T-cell (primary cell): Measurements from ENCODE around the gene MAP2K6. TPM values are rescaled to one million over a fixed set of nuclear protein-coding genes. Genes with fewer than 3 reads are reported as not detected.

Experiments
- ATAC-seq, 4 experiments: fragments of 200-7000 bp in 3 of 4; fragments of 150-1000 bp in 1 of 4; cut with Tn5 transposase; replicated peaks in 1 of 4; 1 replicate in 3 of 4; 2 replicates in 1 of 4; pipeline ENCODE4 v1.10.0; 2021; ENCODE audit warnings: moderate library complexity in 3 of 4, mild to moderate bottlenecking in 2 of 4, moderate number of reproducible peaks in 1 of 4
- CTCF ChIA-PET, 2 donors: fragments of 300-600 bp; sonication (Branson Sonifier 250); formaldehyde crosslinking; loops; one replicate each; lab custom pipeline; 2022; ENCODE audit warnings: antibody characterized with exemption in 2 of 2; lab: Charles Lee
- POLR2A ChIA-PET, 2 donors: fragments of 300-600 bp; sonication (Branson Sonifier 250); formaldehyde crosslinking; loops; one replicate each; lab custom pipeline; 2022; ENCODE audit warnings: antibody characterized with exemption in 2 of 2; lab: Charles Lee
- DNase-seq, 35 experiments: peaks; one replicate each; pipeline versions ENCODE4 v3.0.0 to v3.0.0-alpha.2; 2013 to 2023
- H3K27ac ChIP-seq: one replicate; pipeline ENCODE4 v1.5.1; 2013; ENCODE audit warnings: low read length
- H3K27me3 ChIP-seq, 2 experiments: replicated peaks in 1 of 2; 1 replicate in 1 of 2; 2 replicates in 1 of 2; pipeline versions ENCODE4 v1.6.1 to v1.7.0; 2013; ENCODE audit warnings: low read length in 1 of 2, mixed read lengths in 1 of 2; ENCODE audit not compliant: control insufficient read depth in 2 of 2, insufficient read depth in 2 of 2; ENCODE audit errors: extremely low read depth in 1 of 2
- H3K36me3 ChIP-seq, 2 donors: 1 replicate in 1 of 2; 2 replicates in 1 of 2; pipeline versions ENCODE4 v1.6.1 to v1.7.0; 2013; ENCODE audit warnings: low read length in 1 of 2; ENCODE audit not compliant: control insufficient read depth in 2 of 2, insufficient read depth in 1 of 2; ENCODE audit errors: extremely low read depth in 1 of 2
- H3K4me1 ChIP-seq, 2 experiments: 1 replicate in 1 of 2; 2 replicates in 1 of 2; pipeline versions ENCODE4 v1.6.1 to v1.7.0; 2013; ENCODE audit warnings: low read length in 2 of 2, mixed read lengths in 1 of 2; ENCODE audit not compliant: insufficient read depth in 2 of 2, control insufficient read depth in 1 of 2; ENCODE audit errors: extremely low read depth in 1 of 2
- H3K4me3 ChIP-seq, 2 donors: 1 replicate in 1 of 2; 2 replicates in 1 of 2; pipeline versions ENCODE4 v1.5.1 to v1.7.0; 2013; ENCODE audit warnings: mild to moderate bottlenecking in 2 of 2, low read length in 1 of 2, moderate library complexity in 1 of 2; ENCODE audit not compliant: control insufficient read depth in 1 of 2; ENCODE audit errors: extremely low read depth in 1 of 2
- H3K9me3 ChIP-seq: 2 replicates; pipeline ENCODE4 v1.7.0; 2013
- H3K27ac Mint-ChIP-seq, 2 donors: one replicate each; pipeline ENCODE4 v1.8.0; 2020 to 2021; ENCODE audit warnings: mild to moderate bottlenecking in 2 of 2, mixed read lengths in 2 of 2
- H3K27me3 Mint-ChIP-seq, 2 donors: one replicate each; pipeline ENCODE4 v1.8.0; 2021 to 2022; ENCODE audit warnings: mixed read lengths in 2 of 2
- H3K36me3 Mint-ChIP-seq: one replicate; pipeline ENCODE4 v1.8.0; 2021; ENCODE audit warnings: mixed read lengths
- H3K4me1 Mint-ChIP-seq, 3 donors: one replicate each; pipeline ENCODE4 v1.8.0; 2020 to 2022; ENCODE audit warnings: mixed read lengths in 3 of 3, mild to moderate bottlenecking in 1 of 3
- H3K4me3 Mint-ChIP-seq, 3 donors: one replicate each; pipeline ENCODE4 v1.8.0; 2020 to 2022; ENCODE audit warnings: mild to moderate bottlenecking in 3 of 3, mixed read lengths in 3 of 3, moderate library complexity in 3 of 3
- H3K9me3 Mint-ChIP-seq, 3 donors: one replicate each; pipeline ENCODE4 v1.8.0; 2020 to 2022; ENCODE audit warnings: mixed read lengths in 3 of 3
- WGBS: methylation state at CpG from one replicate; pipeline ENCODE4 v1.1.5; 2013; ENCODE audit warnings: missing lambda C conversion rate; ENCODE audit not compliant: insufficient coverage; 5-methylcytosine and 5-hydroxymethylcytosine counted together
- total RNA-seq, 35 experiments: library from RNA in 6 of 35; stranded (reverse) in 6 of 35; fragments of 120-200 nt in 1 of 35; gene quantifications; one replicate each; pipeline versions ENCODE4 v1.2.1 to v1.2.4 and lab custom pipeline; 2013 to 2026

MAP2K6 gene
- total RNA-seq, 5 donors from 2014 or later (not counting 1 experiment from before 2014, with no cell fraction given), result 10.4 to 25.1 (median 11.5) TPM

DNA sequence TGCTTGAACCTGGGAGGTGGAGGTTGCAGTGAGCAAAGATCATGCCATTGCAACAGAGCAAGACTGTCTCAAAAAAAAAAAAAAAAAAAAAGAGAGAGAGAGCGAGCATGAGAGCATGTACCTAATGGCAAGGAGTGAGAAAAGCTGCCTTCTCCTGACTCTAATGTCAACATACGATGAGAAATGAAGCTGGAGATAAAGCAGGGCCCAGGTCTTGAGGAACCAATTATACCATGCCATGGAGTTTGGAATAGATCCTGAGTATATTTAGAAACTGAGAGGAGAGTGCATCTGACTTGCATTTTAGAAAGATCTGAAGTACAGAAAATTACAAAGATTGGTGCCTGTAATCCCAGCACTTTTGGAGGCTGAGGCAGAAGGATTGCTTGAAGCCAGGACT lies 3.8 kb upstream of the MAP2K6 start:
- no peaks in the 10 kb centered on the region for H3K36me3 ChIP-seq
- POLR2A ChIA-PET, result no interaction called here
- ATAC-seq (no peak), DNase-seq (no peak)
- CTCF ChIA-PET, result interaction anchor here in 1 of 2 donors (1.1 kb wide), 1 partner anchor 15 kb away, joined by 3 read pairs; no protein-coding TSS in a partner anchor
- no peak overlapping the region for H3K27ac Mint-ChIP-seq
- H3K4me3 Mint-ChIP-seq, result no peak overlapping the region
- no peaks in the 10 kb centered on the region for H3K9me3 Mint-ChIP-seq
- WGBS, result no CpG with 5 or more reads among the region's 2 CpGs
- H3K4me1 ChIP-seq, result peaks cover 4 to 6% of the 10 kb centered on the region in 2 experiments
- no peaks in the 10 kb centered on the region for H3K36me3 Mint-ChIP-seq
- no peaks in the 10 kb centered on the region for H3K4me1 Mint-ChIP-seq
- H3K9me3 ChIP-seq, result no peaks in the 10 kb centered on the region
- peaks cover 0 to 2% of the 10 kb centered on the region in 2 experiments for H3K27me3 ChIP-seq
- no peak overlapping the region for H3K4me3 ChIP-seq
- H3K27ac ChIP-seq, result no peak overlapping the region
- H3K27me3 Mint-ChIP-seq, result no peaks in the 10 kb centered on the region

DNA sequence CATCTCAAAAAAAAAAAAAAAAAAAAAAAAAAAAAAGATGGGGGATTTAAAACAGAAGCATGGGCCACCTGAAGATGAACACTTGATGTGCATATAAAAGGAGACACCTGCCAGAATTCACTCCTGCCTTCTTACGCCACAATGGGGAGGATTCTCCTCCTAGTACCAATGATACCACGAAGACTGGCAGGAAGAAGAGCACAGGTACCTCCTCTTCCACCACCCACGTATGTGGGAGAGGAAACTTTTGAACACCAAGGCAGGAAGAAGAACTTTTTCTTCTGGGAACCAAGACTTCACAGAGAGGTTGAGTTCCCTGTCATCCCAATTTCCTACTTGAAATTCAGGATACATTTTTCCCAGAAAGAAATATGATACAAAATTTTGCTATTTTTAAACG lies 2.7 kb upstream of the MAP2K6 start:
- Mint-ChIP-seq H3K27ac (no peak overlapping the region), H3K4me1 (no peaks in the 10 kb centered on the region), H3K36me3 (no peaks in the 10 kb centered on the region), H3K9me3 (no peaks in the 10 kb centered on the region), H3K27me3 (no peaks in the 10 kb centered on the region), H3K4me3 (no peak overlapping the region)
- Histone ChIP-seq H3K36me3 (no peaks in the 10 kb centered on the region), H3K4me3 (no peak overlapping the region), H3K27ac (no peak overlapping the region), H3K27me3 (peaks cover 0 to 2% of the 10 kb centered on the region in 2 experiments), H3K9me3 (no peaks in the 10 kb centered on the region), H3K4me1 (peaks cover 7 to 13% of the 10 kb centered on the region in 2 experiments)
- ChIA-PET POLR2A (no interaction called here), CTCF (interaction anchor here in 1 of 2 donors (1.1 kb wide), 1 partner anchor 16 kb away, joined by 3 read pairs; no protein-coding TSS in a partner anchor)
- no CpG with 5 or more reads among the region's 4 CpGs for WGBS
- ATAC-seq (no peak), DNase-seq (no peak)

DNA sequence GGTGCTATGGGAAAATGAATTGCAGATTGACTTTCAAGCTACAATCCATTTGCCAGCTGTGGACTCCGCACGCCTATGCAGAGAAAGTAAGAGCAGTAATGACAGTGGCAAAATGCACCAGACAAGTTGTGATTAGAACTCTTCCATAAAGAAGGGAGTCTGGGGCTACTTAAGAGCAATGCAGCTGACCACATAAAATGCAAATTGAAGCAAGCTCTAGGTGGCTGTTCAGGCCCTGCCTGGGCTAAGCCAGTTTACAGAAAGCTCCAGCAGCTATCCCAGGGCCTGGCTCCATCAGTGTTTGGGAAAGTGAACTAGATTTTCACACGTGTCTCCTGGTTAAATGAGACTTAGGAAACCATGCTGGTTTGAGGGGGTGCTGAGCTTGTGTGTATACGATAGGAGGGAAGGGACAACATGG lies 2.2 kb upstream of the MAP2K6 start:
- no peaks in the 10 kb centered on the region for H3K36me3 ChIP-seq
- DNase-seq, result no peak
- Mint-ChIP-seq H3K27ac (no peak overlapping the region), H3K27me3 (no peaks in the 10 kb centered on the region), H3K4me1 (no peaks in the 10 kb centered on the region), H3K36me3 (no peaks in the 10 kb centered on the region), H3K9me3 (no peaks in the 10 kb centered on the region), H3K4me3 (no peak overlapping the region)
- ATAC-seq, result no peak
- no peak overlapping the region for H3K27ac ChIP-seq
- ChIA-PET POLR2A (no interaction called here), CTCF (no interaction called here)
- no peak overlapping the region for H3K4me3 ChIP-seq
- H3K27me3 ChIP-seq, result peaks cover 0 to 2% of the 10 kb centered on the region in 2 experiments
- H3K4me1 ChIP-seq, result peaks cover 11 to 18% of the 10 kb centered on the region in 2 experiments
- H3K9me3 ChIP-seq, result no peaks in the 10 kb centered on the region
- WGBS, result 94% methylated on average over 3 of the region's 4 CpGs

DNA sequence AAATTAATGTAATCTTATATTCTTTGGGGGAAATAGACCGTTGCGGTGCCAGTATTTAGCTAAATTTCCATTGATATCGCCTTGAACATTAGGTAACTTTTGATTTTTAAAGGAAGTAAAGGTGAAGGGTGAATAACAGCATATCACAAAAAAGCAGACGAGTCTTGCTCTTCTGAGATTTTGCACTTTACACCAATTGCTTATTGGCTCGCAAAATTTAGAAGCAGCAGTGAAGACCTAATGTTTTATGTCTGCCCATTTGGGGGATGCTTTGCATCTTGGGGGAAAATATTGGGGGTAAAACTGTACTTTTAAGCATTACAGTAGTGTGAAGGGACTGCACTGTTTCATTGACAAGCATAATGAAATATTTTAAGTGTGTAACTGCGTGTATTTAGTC lies 934 bp downstream of the MAP2K6 start:
- H3K27ac ChIP-seq, result peak overlapping the region; percentile 32
- CTCF ChIA-PET, result interaction anchor here in 1 of 2 donors (1.5 to 2.2 kb wide), 3 partner anchors 21 to 107 kb away, joined by 7 to 15 read pairs (median 7); partner anchors contain the start of gene ABCA5

DNA sequence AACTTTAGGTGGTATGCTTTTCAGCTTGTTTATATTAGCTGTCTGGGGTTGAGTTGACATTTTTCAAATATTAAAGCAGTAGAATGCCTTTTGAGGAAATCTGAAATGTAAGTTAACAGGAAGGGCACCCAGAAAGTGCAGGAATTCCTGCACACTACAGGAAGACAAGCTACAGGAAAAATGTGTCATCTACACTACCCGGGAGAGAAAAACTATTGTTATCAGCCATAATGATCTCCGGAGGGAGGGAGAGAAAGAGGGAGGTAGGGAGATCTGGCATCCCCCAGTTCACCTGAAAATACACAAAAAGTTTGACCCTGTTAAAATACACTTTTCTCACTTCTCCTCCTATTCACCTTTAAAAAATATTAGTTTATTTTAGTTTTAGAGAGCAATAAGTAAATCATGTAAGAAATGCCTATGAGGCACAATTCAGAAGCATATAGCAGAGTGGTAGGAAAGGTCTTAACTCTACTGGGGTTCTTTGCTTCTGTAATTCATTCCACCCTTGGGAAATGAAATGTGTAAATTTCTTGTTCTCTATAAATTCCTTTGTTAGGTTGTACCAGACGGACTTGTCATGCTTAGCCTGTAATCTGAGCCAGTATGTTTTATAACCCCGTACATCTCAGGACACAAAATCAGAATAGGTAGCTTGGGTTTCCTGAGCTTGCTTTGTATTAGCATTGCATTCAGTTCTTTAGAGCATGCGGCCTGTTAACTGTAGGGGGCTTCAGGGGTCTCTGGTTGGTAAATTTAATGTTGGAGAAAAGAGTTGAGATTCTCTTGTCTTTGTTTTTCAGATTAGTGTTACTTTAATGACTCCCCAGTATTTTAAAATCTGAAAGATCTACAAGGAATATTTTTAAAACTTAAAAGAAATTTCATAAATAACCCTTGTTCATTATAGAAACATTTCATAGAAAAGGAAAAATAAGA lies 3.3 kb downstream of the MAP2K6 start:
- CTCF ChIA-PET, result interaction anchor here in 1 of 2 donors (0.6 kb wide), 1 partner anchor 78 kb away, joined by 5 read pairs; no protein-coding TSS in a partner anchor
- peaks cover 14 to 19% of the 10 kb centered on the region in 2 experiments for H3K4me1 ChIP-seq
- H3K36me3 ChIP-seq, result no peaks in the 10 kb centered on the region
- no peaks in the 10 kb centered on the region for H3K9me3 ChIP-seq
- Mint-ChIP-seq H3K4me3 (no peak overlapping the region), H3K36me3 (peaks cover 5% of the 10 kb centered on the region), H3K27me3 (no peaks in the 10 kb centered on the region), H3K9me3 (no peaks in the 10 kb centered on the region), H3K4me1 (peaks cover 9 to 23% (median 23%) of the 10 kb centered on the region in 3 donors), H3K27ac (peak overlapping the region in 1 of 2 donors; percentile 49)
- DNase-seq (no peak), ATAC-seq (no peak)
- POLR2A ChIA-PET, result no interaction called here
- H3K27me3 ChIP-seq, result no peaks in the 10 kb centered on the region
- no peak overlapping the region for H3K27ac ChIP-seq
- no CpG with 5 or more reads among the region's 5 CpGs for WGBS
- H3K4me3 ChIP-seq, result no peak overlapping the region

More for the DNA sequence above, 934 bp downstream of the MAP2K6 start:
- H3K9me3 Mint-ChIP-seq, result no peaks in the 10 kb centered on the region
- 0% methylated on average over 3 of the region's 6 CpGs for WGBS
- H3K4me3 Mint-ChIP-seq, result no peak overlapping the region
- DNase-seq (no peak), ATAC-seq (no peak)
- POLR2A ChIA-PET, result interaction anchor here in 1 of 2 donors (0.6 kb wide), 1 partner anchor 11 kb away, joined by 3 read pairs; no protein-coding TSS in a partner anchor
- peaks cover 1% of the 10 kb centered on the region for H3K36me3 Mint-ChIP-seq
- no peaks in the 10 kb centered on the region for H3K27me3 Mint-ChIP-seq
- peak overlapping the region; percentile 62 to 64 for H3K4me3 ChIP-seq
- peaks cover under 1 to 10% (median 8%) of the 10 kb centered on the region in 3 donors for H3K4me1 Mint-ChIP-seq
- H3K27ac Mint-ChIP-seq, result no peak overlapping the region
- no peaks in the 10 kb centered on the region for H3K27me3 ChIP-seq
- peaks cover 11 to 19% of the 10 kb centered on the region in 2 experiments for H3K4me1 ChIP-seq
- H3K9me3 ChIP-seq, result no peaks in the 10 kb centered on the region
- no peaks in the 10 kb centered on the region for H3K36me3 ChIP-seq

DNA sequence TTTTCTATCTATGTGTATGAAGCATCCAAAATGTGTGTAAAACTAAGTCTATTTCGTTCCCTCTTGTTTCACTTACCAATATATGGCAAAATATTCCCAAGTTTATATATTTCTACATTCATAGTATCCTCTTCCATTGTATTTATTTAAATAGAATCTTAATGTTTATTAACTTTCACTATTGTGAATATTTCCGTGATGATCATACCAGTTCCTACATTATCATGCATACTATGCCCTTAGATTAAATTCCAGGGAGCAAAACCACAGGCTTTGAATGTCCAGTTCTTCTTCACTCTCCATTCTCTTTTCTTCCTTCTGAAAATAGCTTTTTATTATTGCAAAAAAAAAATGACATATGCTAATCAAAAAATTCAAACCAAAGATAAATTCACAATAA lies 4.0 kb downstream of the MAP2K6 start:
- no peaks in the 10 kb centered on the region for H3K27me3 ChIP-seq
- DNase-seq, result no peak
- CTCF ChIA-PET, result interaction anchor here in 1 of 2 donors (0.6 kb wide), 1 partner anchor 77 kb away, joined by 5 read pairs; no protein-coding TSS in a partner anchor
- Mint-ChIP-seq H3K9me3 (no peaks in the 10 kb centered on the region), H3K4me3 (no peak overlapping the region), H3K27me3 (no peaks in the 10 kb centered on the region), H3K36me3 (peaks cover 11% of the 10 kb centered on the region), H3K27ac (peak overlapping the region in 1 of 2 donors; percentile 13), H3K4me1 (peaks cover 17 to 30% (median 29%) of the 10 kb centered on the region in 3 donors)
- H3K36me3 ChIP-seq, result no peaks in the 10 kb centered on the region
- no CpG with 5 or more reads among the region's 2 CpGs for WGBS
- POLR2A ChIA-PET, result no interaction called here
- ATAC-seq, result no peak
- peaks cover 20 to 21% of the 10 kb centered on the region in 2 experiments for H3K4me1 ChIP-seq
- no peaks in the 10 kb centered on the region for H3K9me3 ChIP-seq
- H3K27ac ChIP-seq, result no peak overlapping the region
- no peak overlapping the region for H3K4me3 ChIP-seq
